BLaER1 treated with 17β-estradiol and CSF1 and Interleukin-3, amounts not matched to agents 10 nM and 100 nM (cell line): ENCODE data around the gene LDLR.
A peak's percentile ranks its signal among the peaks of the same experiment; 100 is the strongest.
"Not testable (repeated sequence)": the region's sequence is repeated elsewhere in the genome, so short reads cannot be mapped to it uniquely, and the experiment has no call there.

Source experiments
- H3K27ac ChIP-seq, 11 experiments: shearing (Covaris generic); formaldehyde crosslinking; 2 replicates each; pipeline ENCODE4 v1.8.1; 2022
- H3K27me3 ChIP-seq, 11 experiments: shearing (Covaris generic); formaldehyde crosslinking; 2 replicates each; pipeline ENCODE4 v1.8.1; 2022
- H3K36me3 ChIP-seq, 11 experiments: shearing (Covaris generic); formaldehyde crosslinking; 2 replicates each; pipeline ENCODE4 v1.8.1; 2022
- H3K4me1 ChIP-seq, 10 experiments: shearing (Covaris generic); formaldehyde crosslinking; 2 replicates each; pipeline ENCODE4 v1.8.1; 2022
- H3K4me2 ChIP-seq, 11 experiments: shearing (Covaris generic); formaldehyde crosslinking; 2 replicates each; pipeline ENCODE4 v1.8.1; 2022
- H3K4me3 ChIP-seq, 10 experiments: shearing (Covaris generic); formaldehyde crosslinking; 2 replicates each; pipeline ENCODE4 v1.8.1; 2022
- H3K9ac ChIP-seq, 11 experiments: shearing (Covaris generic); formaldehyde crosslinking; 2 replicates each; pipeline ENCODE4 v1.8.1; 2022
- H3K9me3 ChIP-seq, 11 experiments: shearing (Covaris generic); formaldehyde crosslinking; replicated peaks in 1 of 11; 2 replicates each; pipeline ENCODE4 v1.8.1; 2022
- H4K20me1 ChIP-seq, 11 experiments: shearing (Covaris generic); formaldehyde crosslinking; 2 replicates each; pipeline ENCODE4 v1.8.1; 2022
- Cebpa-rat ChIP-seq, 11 experiments: shearing (Covaris generic); IDR thresholded peaks; 2 replicates each; pipeline ENCODE4 v1.8.1; 2022

The LDLR gene

DNA sequence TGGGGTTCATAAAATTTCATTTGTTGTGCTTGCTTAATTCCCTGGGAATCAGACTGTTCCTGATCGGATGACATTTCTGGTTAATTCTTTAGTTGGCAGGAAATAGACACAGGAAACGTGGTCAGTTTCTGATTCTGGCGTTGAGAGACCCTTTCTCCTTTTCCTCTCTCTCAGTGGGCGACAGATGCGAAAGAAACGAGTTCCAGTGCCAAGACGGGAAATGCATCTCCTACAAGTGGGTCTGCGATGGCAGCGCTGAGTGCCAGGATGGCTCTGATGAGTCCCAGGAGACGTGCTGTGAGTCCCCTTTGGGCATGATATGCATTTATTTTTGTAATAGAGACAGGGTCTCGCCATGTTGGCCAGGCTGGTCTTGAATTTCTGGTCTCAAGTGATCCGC is 10.8 kb downstream of the LDLR start:
- TF ChIP-seq Cebpa-rat (IDR thresholded peaks at IDR 0.05) = no peak
- peak overlapping the region in 5 of 11 experiments; percentile 2 to 51 (median 27); a peak in 7 of 22 replicates for H3K9ac ChIP-seq
- peaks cover 47 to 100% (median 98%) of the 10 kb centered on the region in 11 experiments for H3K36me3 ChIP-seq
- peaks cover 0 to 26% (median 5%) of the 10 kb centered on the region in 11 experiments; a peak in 10 of 22 replicates for H3K9me3 ChIP-seq
- peaks cover 30 to 56% (median 52%) of the 10 kb centered on the region in 10 experiments for H3K4me1 ChIP-seq
- peak overlapping the region in 9 of 11 experiments; percentile 16 to 58 (median 42); a peak in 16 of 22 replicates for H3K27ac ChIP-seq
- peaks cover 0 to 100% (median 97%) of the 10 kb centered on the region in 11 experiments; a peak in 20 of 22 replicates for H4K20me1 ChIP-seq
- H3K27me3 ChIP-seq = no peaks in the 10 kb centered on the region
- H3K4me2 ChIP-seq = peak overlapping the region; percentile 2 to 97 (median 49); a peak in 19 of 22 replicates
- no peak overlapping the region for H3K4me3 ChIP-seq

DNA sequence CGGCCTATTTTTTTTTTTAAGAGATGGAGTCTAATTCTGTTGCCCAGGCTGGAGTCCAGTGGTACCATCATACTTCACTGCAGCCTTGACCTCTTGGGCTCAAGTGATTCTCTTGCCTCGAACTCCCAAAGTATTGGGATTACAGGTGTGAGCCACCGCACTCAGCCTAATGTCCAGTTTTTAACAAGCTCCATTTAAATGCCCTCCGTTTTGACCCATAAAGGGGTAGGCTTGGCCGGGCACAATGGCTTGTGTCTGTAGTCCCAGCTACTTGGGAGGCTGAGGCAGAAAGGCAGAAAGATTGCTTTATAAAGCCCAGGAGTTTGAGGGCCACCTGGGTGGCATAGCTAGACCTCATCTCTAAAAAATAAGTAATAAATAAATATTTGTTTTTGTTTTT is 11.8 kb downstream of the LDLR start:
- no peak overlapping the region for H3K27ac ChIP-seq
- peaks cover 0 to 100% (median 99%) of the 10 kb centered on the region in 11 experiments; a peak in 20 of 22 replicates for H4K20me1 ChIP-seq
- peaks cover 0 to 22% (median 0%) of the 10 kb centered on the region in 11 experiments; a peak in 6 of 22 replicates for H3K9me3 ChIP-seq
- no peak overlapping the region for H3K4me2 ChIP-seq
- H3K4me1 ChIP-seq = peaks cover 20 to 52% (median 43%) of the 10 kb centered on the region in 10 experiments
- H3K4me3 ChIP-seq = no peak overlapping the region
- H3K9ac ChIP-seq = no peak overlapping the region; a peak in 1 of 22 replicates
- H3K27me3 ChIP-seq = no peaks in the 10 kb centered on the region
- peaks cover 57 to 100% (median 100%) of the 10 kb centered on the region in 11 experiments for H3K36me3 ChIP-seq
- TF ChIP-seq Cebpa-rat (IDR thresholded peaks at IDR 0.05) = no peak

DNA sequence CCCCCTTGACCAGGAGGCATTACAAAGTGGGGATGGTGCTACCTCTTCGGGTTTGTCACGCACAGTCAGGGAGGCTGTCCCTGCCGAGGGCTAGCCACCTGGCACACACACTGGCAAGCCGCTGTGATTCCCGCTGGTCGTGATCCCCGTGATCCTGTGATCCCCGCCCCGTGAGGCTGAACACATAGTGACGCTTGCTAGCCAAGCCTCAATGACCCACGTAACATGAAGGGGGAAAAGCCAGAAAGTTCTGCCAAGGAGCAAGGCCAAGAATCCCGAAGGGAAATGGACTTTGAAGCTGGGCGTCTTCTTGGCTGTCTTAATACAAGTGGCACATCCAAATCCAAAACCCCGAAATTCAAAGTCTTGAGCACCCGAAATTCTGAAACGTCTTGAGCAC is 13.7 kb downstream of the LDLR start:
- no peak overlapping the region for H3K4me2 ChIP-seq
- H3K4me1 ChIP-seq = peaks cover 13 to 52% (median 25%) of the 10 kb centered on the region in 10 experiments; a peak in 19 of 20 replicates
- peaks cover 0 to 9% (median 0%) of the 10 kb centered on the region in 11 experiments; a peak in 5 of 22 replicates for H3K9me3 ChIP-seq
- H3K27me3 ChIP-seq = no peaks in the 10 kb centered on the region
- H3K9ac ChIP-seq = no peak overlapping the region
- no peak overlapping the region for H3K4me3 ChIP-seq
- no peak overlapping the region for H3K27ac ChIP-seq
- H4K20me1 ChIP-seq = peaks cover 0 to 100% (median 98%) of the 10 kb centered on the region in 11 experiments; a peak in 20 of 22 replicates
- H3K36me3 ChIP-seq = peaks cover 75 to 100% (median 100%) of the 10 kb centered on the region in 11 experiments
- TF ChIP-seq Cebpa-rat (IDR thresholded peaks at IDR 0.05) = no peak

DNA sequence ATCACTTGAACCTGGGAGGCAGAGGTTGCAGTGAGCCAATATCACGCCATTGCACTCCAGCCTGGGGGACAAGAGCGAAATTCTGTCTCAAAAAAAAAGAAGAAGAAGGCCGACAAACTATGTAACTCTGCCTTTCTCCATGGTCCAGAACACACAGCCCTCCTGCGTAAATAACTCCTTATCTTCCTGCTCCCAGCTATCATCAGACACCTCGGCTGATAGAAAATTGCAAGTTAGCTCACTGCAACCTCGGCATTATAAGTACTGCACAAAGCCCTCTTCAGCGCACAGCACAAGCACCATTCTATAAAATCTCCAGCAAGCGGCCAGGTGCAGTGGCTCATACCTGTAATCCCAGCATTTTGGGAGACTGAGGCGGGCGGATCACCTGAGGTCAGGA is 14.4 kb downstream of the LDLR start:
- peaks cover 82 to 100% (median 100%) of the 10 kb centered on the region in 11 experiments for H3K36me3 ChIP-seq

DNA sequence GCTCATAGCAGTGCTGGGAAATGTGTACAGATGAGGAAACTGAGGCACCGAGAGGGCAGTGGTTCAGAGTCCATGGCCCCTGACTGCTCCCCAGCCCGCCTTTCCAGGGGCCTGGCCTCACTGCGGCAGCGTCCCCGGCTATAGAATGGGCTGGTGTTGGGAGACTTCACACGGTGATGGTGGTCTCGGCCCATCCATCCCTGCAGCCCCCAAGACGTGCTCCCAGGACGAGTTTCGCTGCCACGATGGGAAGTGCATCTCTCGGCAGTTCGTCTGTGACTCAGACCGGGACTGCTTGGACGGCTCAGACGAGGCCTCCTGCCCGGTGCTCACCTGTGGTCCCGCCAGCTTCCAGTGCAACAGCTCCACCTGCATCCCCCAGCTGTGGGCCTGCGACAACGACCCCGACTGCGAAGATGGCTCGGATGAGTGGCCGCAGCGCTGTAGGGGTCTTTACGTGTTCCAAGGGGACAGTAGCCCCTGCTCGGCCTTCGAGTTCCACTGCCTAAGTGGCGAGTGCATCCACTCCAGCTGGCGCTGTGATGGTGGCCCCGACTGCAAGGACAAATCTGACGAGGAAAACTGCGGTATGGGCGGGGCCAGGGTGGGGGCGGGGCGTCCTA is 15.9 kb downstream of the LDLR start:
- H3K27me3 ChIP-seq = no peaks in the 10 kb centered on the region
- H3K4me2 ChIP-seq = no peak overlapping the region
- H3K9ac ChIP-seq = no peak overlapping the region
- H3K9me3 ChIP-seq = no peaks in the 10 kb centered on the region
- no peak for TF ChIP-seq Cebpa-rat (IDR thresholded peaks at IDR 0.05)
- H3K4me3 ChIP-seq = no peak overlapping the region
- H3K27ac ChIP-seq = no peak overlapping the region; a peak in 1 of 22 replicates
- H4K20me1 ChIP-seq = peaks cover 0 to 100% (median 96%) of the 10 kb centered on the region in 11 experiments; a peak in 20 of 22 replicates
- H3K36me3 ChIP-seq = peaks cover 94 to 100% (median 100%) of the 10 kb centered on the region in 11 experiments
- peaks cover 2 to 31% (median 4%) of the 10 kb centered on the region in 10 experiments; a peak in 18 of 20 replicates for H3K4me1 ChIP-seq

More for the DNA sequence above, 14.4 kb downstream of the LDLR start:
- Histone ChIP-seq H3K4me1 (peaks cover 13 to 45% (median 18%) of the 10 kb centered on the region in 10 experiments; a peak in 19 of 20 replicates), H4K20me1 (peaks cover 0 to 100% (median 96%) of the 10 kb centered on the region in 11 experiments; a peak in 20 of 22 replicates)
- H3K4me3 ChIP-seq, H3K9ac ChIP-seq, H3K27me3 ChIP-seq, H3K27ac ChIP-seq, H3K9me3 ChIP-seq, H3K4me2 ChIP-seq: not testable (repeated sequence)

DNA sequence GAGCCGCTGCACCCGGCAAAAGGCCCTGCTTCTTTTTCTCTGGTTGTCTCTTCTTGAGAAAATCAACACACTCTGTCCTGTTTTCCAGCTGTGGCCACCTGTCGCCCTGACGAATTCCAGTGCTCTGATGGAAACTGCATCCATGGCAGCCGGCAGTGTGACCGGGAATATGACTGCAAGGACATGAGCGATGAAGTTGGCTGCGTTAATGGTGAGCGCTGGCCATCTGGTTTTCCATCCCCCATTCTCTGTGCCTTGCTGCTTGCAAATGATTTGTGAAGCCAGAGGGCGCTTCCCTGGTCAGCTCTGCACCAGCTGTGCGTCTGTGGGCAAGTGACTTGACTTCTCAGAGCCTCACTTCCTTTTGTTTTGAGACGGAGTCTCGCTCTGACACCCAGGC is 17.2 kb downstream of the LDLR start:
- Histone ChIP-seq H3K4me2 (peak overlapping the region in 3 of 11 experiments; percentile 4 to 15 (median 11); a peak in 3 of 22 replicates), H3K27me3 (no peaks in the 10 kb centered on the region), H3K27ac (peak overlapping the region in 4 of 11 experiments; percentile 0 to 54 (median 16); a peak in 4 of 22 replicates), H3K36me3 (peaks cover 94 to 100% (median 100%) of the 10 kb centered on the region in 11 experiments), H3K9me3 (no peaks in the 10 kb centered on the region), H4K20me1 (peaks cover 0 to 100% (median 96%) of the 10 kb centered on the region in 11 experiments; a peak in 20 of 22 replicates), H3K9ac (peak overlapping the region in 3 of 11 experiments; percentile 3 to 26 (median 12); a peak in 3 of 22 replicates), H3K4me3 (no peak overlapping the region), H3K4me1 (peaks cover 0 to 29% (median 0%) of the 10 kb centered on the region in 10 experiments; a peak in 7 of 20 replicates)
- no peak for TF ChIP-seq Cebpa-rat (IDR thresholded peaks at IDR 0.05)

DNA sequence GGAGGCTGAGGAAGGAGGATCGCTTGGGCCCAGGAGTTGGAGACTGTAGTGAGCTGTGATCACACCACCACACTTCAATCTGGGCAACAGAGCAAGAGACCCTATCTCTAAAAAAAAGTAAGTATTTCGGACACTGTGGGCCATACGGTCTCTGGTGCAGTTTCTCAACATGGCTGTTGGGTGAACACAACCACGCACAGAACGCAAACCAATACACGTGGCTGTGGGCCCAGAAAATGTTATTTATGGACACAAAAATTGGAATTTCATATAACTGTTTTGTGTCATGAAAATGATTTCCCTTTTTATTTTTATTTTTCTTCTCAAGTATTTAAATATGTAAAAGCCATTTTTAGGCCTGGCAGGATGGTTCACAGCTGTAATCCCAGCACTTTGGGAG is 19.5 kb downstream of the LDLR start:
- Histone ChIP-seq H3K4me3 (no peak overlapping the region), H3K36me3 (peaks cover 94 to 100% (median 100%) of the 10 kb centered on the region in 11 experiments), H4K20me1 (peaks cover 0 to 100% (median 96%) of the 10 kb centered on the region in 11 experiments; a peak in 20 of 22 replicates), H3K9ac (peak overlapping the region in 5 of 11 experiments; percentile 18 to 33 (median 30); a peak in 5 of 22 replicates), H3K9me3 (no peaks in the 10 kb centered on the region), H3K4me1 (peaks cover 0 to 29% (median 0%) of the 10 kb centered on the region in 10 experiments; a peak in 7 of 20 replicates), H3K27me3 (no peaks in the 10 kb centered on the region), H3K4me2 (no peak overlapping the region), H3K27ac (peak overlapping the region in 7 of 11 experiments; percentile 42 to 64 (median 58); a peak in 12 of 22 replicates)
- TF ChIP-seq Cebpa-rat (IDR thresholded peaks at IDR 0.05) = no peak

DNA sequence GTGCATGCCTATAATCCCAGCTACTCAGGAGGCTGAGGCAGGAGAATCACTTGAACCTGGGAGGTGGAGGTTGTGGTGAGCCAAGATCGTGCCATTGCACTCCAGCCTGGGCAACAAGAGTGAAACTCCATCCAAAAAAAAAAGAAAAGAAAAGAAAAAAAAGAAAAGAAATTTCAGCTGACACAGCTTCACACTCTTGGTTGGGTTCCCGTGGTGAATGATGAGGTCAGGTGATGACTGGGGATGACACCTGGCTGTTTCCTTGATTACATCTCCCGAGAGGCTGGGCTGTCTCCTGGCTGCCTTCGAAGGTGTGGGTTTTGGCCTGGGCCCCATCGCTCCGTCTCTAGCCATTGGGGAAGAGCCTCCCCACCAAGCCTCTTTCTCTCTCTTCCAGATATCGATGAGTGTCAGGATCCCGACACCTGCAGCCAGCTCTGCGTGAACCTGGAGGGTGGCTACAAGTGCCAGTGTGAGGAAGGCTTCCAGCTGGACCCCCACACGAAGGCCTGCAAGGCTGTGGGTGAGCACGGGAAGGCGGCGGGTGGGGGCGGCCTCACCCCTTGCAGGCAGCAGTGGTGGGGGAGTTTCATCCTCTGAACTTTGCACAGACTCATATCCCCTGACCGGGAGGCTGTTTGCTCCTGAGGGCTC is 22.0 kb downstream of the LDLR start:
- Histone ChIP-seq H4K20me1 (peaks cover 0 to 100% (median 96%) of the 10 kb centered on the region in 11 experiments; a peak in 19 of 22 replicates), H3K4me1 (peaks cover 0 to 17% (median 0%) of the 10 kb centered on the region in 10 experiments; a peak in 7 of 20 replicates), H3K27me3 (no peaks in the 10 kb centered on the region), H3K27ac (no peak overlapping the region), H3K9me3 (no peaks in the 10 kb centered on the region), H3K4me3 (no peak overlapping the region), H3K36me3 (peaks cover 94 to 100% (median 100%) of the 10 kb centered on the region in 11 experiments), H3K9ac (no peak overlapping the region), H3K4me2 (no peak overlapping the region)
- no peak for TF ChIP-seq Cebpa-rat (IDR thresholded peaks at IDR 0.05)
